WTC11 (cell line): ENCODE measurements around the gene ISLR. TPM values are rescaled to one million over a fixed set of nuclear protein-coding genes. Genes with fewer than 3 reads are reported as not detected.
A peak's percentile ranks its signal among the peaks of the same experiment; 100 is the strongest.

Experiments
- ATAC-seq: fragments of 200-7000 bp; cut with Tn5 transposase; 2 replicates; pipeline ENCODE4 v1.10.0; 2021; ENCODE audit warnings: mild to moderate bottlenecking, moderate library complexity
- CTCF ChIA-PET: fragments of 300-600 bp; sonication (Branson Sonifier 250); formaldehyde crosslinking; loops from one replicate; lab custom pipeline; 2021; ENCODE audit warnings: antibody characterized with exemption; lab: Charles Lee
- POLR2A ChIA-PET: fragments of 350-600 bp; sonication (Branson Sonifier 250); formaldehyde crosslinking; loops from one replicate; lab custom pipeline; 2021; ENCODE audit warnings: antibody characterized with exemption; lab: Charles Lee
- DNase-seq: peaks from one replicate; pipeline ENCODE4 v3.0.0; 2021; ENCODE audit warnings: low spot score
- H3K27ac Mint-ChIP-seq: 2 replicates; pipeline ENCODE4 v1.8.0; 2021; ENCODE audit warnings: mixed read lengths
- H3K27me3 Mint-ChIP-seq: 2 replicates; pipeline ENCODE4 v1.8.0; 2021; ENCODE audit warnings: low read depth, mild to moderate bottlenecking, moderate library complexity, mixed read lengths
- H3K36me3 Mint-ChIP-seq: 2 replicates; pipeline ENCODE4 v1.8.0; 2021; ENCODE audit warnings: mixed read lengths
- H3K4me1 Mint-ChIP-seq: 2 replicates; pipeline ENCODE4 v1.8.0; 2022; ENCODE audit warnings: mixed read lengths
- H3K4me3 Mint-ChIP-seq: 2 replicates; pipeline ENCODE4 v1.8.0; 2021; ENCODE audit warnings: mild to moderate bottlenecking, moderate library complexity, mixed read lengths
- H3K9me3 Mint-ChIP-seq: 2 replicates; pipeline ENCODE4 v1.8.0; 2021; ENCODE audit warnings: mixed read lengths
- ARID4B ChIP-seq: sonication (generic); formaldehyde crosslinking; IDR thresholded peaks from 2 replicates; pipeline ENCODE4 v1.8.0; 2023; ENCODE audit warnings: missing genetic modification reagents, mild to moderate bottlenecking, borderline replicate concordance
- ETV6 ChIP-seq: sonication (generic); formaldehyde crosslinking; IDR thresholded peaks from 2 replicates; pipeline ENCODE4 v1.8.1; 2022; ENCODE audit warnings: mild to moderate bottlenecking, missing genetic modification reagents
- FOXK1 ChIP-seq: sonication (generic); formaldehyde crosslinking; IDR thresholded peaks from 2 replicates; pipeline ENCODE4 v1.8.0; 2022; ENCODE audit warnings: mild to moderate bottlenecking, moderate library complexity, missing genetic modification reagents
- HMGXB4 ChIP-seq: sonication (generic); formaldehyde crosslinking; IDR thresholded peaks from 2 replicates; pipeline ENCODE4 v1.8.1; 2023; ENCODE audit warnings: mild to moderate bottlenecking, moderate library complexity, missing genetic modification reagents
- TEAD1 ChIP-seq: sonication (generic); formaldehyde crosslinking; IDR thresholded peaks from 2 replicates; pipeline ENCODE4 v1.8.0; 2022; ENCODE audit warnings: mild to moderate bottlenecking, missing genetic modification reagents
- USF1 ChIP-seq: sonication (generic); formaldehyde crosslinking; IDR thresholded peaks from 2 replicates; pipeline ENCODE4 v1.8.0; 2022; ENCODE audit warnings: mild to moderate bottlenecking, missing genetic modification reagents
- ZBTB21 ChIP-seq: sonication (generic); formaldehyde crosslinking; IDR thresholded peaks from 2 replicates; pipeline ENCODE4 v1.8.1; 2023; ENCODE audit warnings: mild to moderate bottlenecking, missing genetic modification reagents, borderline replicate concordance
- ZNF281 ChIP-seq: sonication (generic); formaldehyde crosslinking; IDR thresholded peaks from 2 replicates; pipeline ENCODE4 v1.8.0; 2023; ENCODE audit warnings: mild to moderate bottlenecking, missing genetic modification reagents
- total RNA-seq: library from RNA; stranded (reverse); gene quantifications from 3 replicates; pipeline ENCODE4 v1.2.3, GENCODE V29; 2021

Gene ISLR
- total RNA-seq, 1 experiment from 2014 or later = 0.63 TPM

- TF ChIP-seq ARID4B (CRISPR knock-in tag) (0 out of 2 replicates have a peak, but pooled peaks have one; percentile 29), HMGXB4 (peak; percentile 92), ETV6 (no peak), USF1 (CRISPR knock-in tag) (0 out of 2 replicates have a peak, but pooled peaks have one; percentile 30), ZBTB21 (CRISPR knock-in tag) (peak; percentile 85), FOXK1 (CRISPR knock-in tag) (peak; percentile 52; the same call in 1 of the 2 replicates), ZNF281 (peak; percentile 29; the same call in 1 of the 2 replicates)
- TF ChIP-seq, all 79 proteins: peak for 16
These were observed 46.1 kb upstream of the ISLR start (continued) for GRCh38 chr15:74127255-74127953.

GRCh38 chr15:74127954-74128784 is 45.3 kb upstream of the ISLR start:
- peaks cover 82% of the 10 kb centered on the region for H3K27me3 Mint-ChIP-seq
- POLR2A ChIA-PET = interaction anchor here (0.6 to 2.2 kb wide), 4 partner anchors 74 to 430 kb away, joined by 3 to 7 read pairs (median 4); partner anchors contain the start of genes PML and STRA6
- no peaks in the 10 kb centered on the region; the same call in 1 of the 2 replicates for H3K36me3 Mint-ChIP-seq
- CTCF ChIA-PET = interaction anchor here (0.6 to 6.0 kb wide), 26 partner anchors 8 to 486 kb away, joined by 3 to 94 read pairs (median 6); partner anchors contain the start of genes PML and STRA6
- H3K4me1 Mint-ChIP-seq = peaks cover 59% of the 10 kb centered on the region
- no peaks in the 10 kb centered on the region for H3K9me3 Mint-ChIP-seq
- DNase-seq = no peak
- peak; percentile 4; the same call in 1 of the 2 replicates for ATAC-seq
- no peak overlapping the region for H3K27ac Mint-ChIP-seq
- peak; percentile 2; the same call in 1 of the 2 replicates for TF ChIP-seq USF1 (CRISPR knock-in tag)
- no peak for TF ChIP-seq TEAD1 (CRISPR knock-in tag)
- H3K4me3 Mint-ChIP-seq = peak overlapping the region; percentile 73
